Activated naive CD4-positive, alpha-beta T cell treated with anti-CD3 and anti-CD28 coated beads, Interleukin-2, amount 10 ng/mL, durations not matched to agents 7 days and 5 days (primary cell): ENCODE measurements around the gene PEX19.

Source experiments
- CTCF ChIA-PET: fragments of 350-600 bp; sonication (Branson Sonifier 250); formaldehyde crosslinking; loops from one replicate; lab custom pipeline; 2021; ENCODE audit warnings: antibody characterized with exemption; lab: Charles Lee
- DNase-seq: peaks from one replicate; pipeline ENCODE4 v3.0.0-alpha.2; 2020
- H3K27ac Mint-ChIP-seq: one replicate; pipeline ENCODE4 v1.8.0; 2021; ENCODE audit warnings: mild to moderate bottlenecking, moderate library complexity, mixed read lengths
- H3K27me3 Mint-ChIP-seq: one replicate; pipeline ENCODE4 v1.8.0; 2021; ENCODE audit warnings: mild to moderate bottlenecking, mixed read lengths
- H3K36me3 Mint-ChIP-seq: one replicate; pipeline ENCODE4 v1.8.0; 2021; ENCODE audit warnings: mixed read lengths
- H3K4me1 Mint-ChIP-seq: one replicate; pipeline ENCODE4 v1.8.0; 2021; ENCODE audit warnings: mixed read lengths
- H3K4me3 Mint-ChIP-seq: one replicate; pipeline ENCODE4 v1.8.0; 2021; ENCODE audit warnings: mild to moderate bottlenecking, moderate library complexity, mixed read lengths
- H3K9me3 Mint-ChIP-seq: one replicate; pipeline ENCODE4 v1.8.0; 2021; ENCODE audit warnings: mixed read lengths

The PEX19 gene

DNA sequence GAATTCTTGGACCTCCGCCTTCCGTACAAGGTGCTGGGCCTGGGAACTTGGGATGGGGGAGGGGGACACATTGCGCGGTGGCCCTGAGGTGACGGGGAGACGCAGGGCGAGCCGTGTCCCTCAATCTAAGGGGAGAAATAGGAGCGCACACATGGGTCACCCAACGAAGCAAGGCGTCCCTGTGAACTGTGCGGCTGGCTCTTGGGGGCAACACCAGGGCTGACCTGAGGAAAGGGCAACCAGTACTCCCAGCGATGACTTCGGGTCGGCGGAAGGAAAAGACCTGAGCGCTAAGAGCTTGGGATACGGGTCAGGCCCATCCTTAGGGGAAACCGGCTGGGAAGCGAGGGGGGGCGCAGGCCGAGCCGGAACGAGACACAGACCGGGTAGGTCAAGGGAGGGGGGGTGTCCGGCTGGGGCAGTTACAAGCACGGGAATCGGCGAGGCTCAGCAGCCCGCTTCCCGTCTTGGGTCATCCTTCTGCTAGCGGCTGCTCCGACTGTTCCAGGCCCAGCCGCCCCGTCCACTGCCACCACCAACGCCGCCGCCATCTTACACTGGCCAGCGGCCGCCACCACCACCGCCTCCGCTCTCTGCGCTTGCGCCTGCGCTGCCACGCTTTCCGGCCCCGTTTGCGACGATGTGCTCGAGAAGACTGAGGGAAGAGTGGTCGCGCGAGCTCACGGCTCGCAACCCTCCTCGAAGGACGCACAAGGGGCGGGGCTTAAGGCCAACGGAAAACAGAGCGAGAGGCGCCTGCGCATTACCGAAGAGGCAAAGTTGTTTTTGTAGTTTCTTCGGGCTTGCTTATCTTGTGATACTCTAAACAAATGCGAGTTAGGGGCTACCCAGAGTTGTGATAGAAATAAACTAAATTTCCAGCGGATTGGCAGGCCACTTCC, 22.8 kb downstream of the PEX19 start, which contains the start of gene DCAF8:
Gene DCAF8 (minus strand): TSS at position 657 of the 902 bp plus-strand sequence. CDS start 18,541 bp downstream, outside the sequence.
- peak within 1 kb of the TSS; percentile 99 for H3K27ac Mint-ChIP-seq
- peaks cover 19% of the 10 kb centered on the region for H3K36me3 Mint-ChIP-seq
- peaks cover 4% of the 10 kb centered on the region for H3K27me3 Mint-ChIP-seq
- H3K9me3 Mint-ChIP-seq = no peaks in the 10 kb centered on the region
- peak within 1 kb of the TSS; percentile 94 for H3K4me3 Mint-ChIP-seq
- DNase-seq = peak; percentile 99
- CTCF ChIA-PET = interaction anchor here (0.6 to 4.9 kb wide), 6 partner anchors 10 to 114 kb away, joined by 4 to 34 read pairs (median 16); partner anchors contain the start of gene PEX19
- peaks cover 39% of the 10 kb centered on the region for H3K4me1 Mint-ChIP-seq

DNA sequence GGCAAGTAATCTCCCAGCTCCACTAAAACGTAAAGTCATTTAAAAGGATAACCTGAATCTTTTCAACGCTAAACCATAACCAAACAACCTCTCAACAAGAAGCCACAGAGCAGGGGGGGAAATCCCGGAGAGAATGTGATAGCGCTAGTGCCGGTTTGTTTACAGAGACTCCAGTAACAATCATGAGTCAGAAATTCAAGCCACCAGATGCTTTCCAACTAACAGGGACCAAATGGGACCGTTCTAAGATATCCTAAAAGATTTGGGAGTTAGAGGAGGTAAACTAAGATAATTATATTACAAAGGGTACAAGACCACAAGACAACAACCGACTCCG, 23.4 kb downstream of the PEX19 start:
- peaks cover 41% of the 10 kb centered on the region for H3K4me1 Mint-ChIP-seq
- peak overlapping the region; percentile 99 for H3K27ac Mint-ChIP-seq
- DNase-seq = peak; percentile 79
- CTCF ChIA-PET = interaction anchor here (1.7 to 4.9 kb wide), 4 partner anchors 9 to 160 kb away, joined by 4 to 29 read pairs (median 16); partner anchors contain the start of gene PEX19
- H3K36me3 Mint-ChIP-seq = peaks cover 19% of the 10 kb centered on the region
- peak overlapping the region; percentile 94 for H3K4me3 Mint-ChIP-seq
- H3K9me3 Mint-ChIP-seq = no peaks in the 10 kb centered on the region
- peaks cover 2% of the 10 kb centered on the region for H3K27me3 Mint-ChIP-seq

DNA sequence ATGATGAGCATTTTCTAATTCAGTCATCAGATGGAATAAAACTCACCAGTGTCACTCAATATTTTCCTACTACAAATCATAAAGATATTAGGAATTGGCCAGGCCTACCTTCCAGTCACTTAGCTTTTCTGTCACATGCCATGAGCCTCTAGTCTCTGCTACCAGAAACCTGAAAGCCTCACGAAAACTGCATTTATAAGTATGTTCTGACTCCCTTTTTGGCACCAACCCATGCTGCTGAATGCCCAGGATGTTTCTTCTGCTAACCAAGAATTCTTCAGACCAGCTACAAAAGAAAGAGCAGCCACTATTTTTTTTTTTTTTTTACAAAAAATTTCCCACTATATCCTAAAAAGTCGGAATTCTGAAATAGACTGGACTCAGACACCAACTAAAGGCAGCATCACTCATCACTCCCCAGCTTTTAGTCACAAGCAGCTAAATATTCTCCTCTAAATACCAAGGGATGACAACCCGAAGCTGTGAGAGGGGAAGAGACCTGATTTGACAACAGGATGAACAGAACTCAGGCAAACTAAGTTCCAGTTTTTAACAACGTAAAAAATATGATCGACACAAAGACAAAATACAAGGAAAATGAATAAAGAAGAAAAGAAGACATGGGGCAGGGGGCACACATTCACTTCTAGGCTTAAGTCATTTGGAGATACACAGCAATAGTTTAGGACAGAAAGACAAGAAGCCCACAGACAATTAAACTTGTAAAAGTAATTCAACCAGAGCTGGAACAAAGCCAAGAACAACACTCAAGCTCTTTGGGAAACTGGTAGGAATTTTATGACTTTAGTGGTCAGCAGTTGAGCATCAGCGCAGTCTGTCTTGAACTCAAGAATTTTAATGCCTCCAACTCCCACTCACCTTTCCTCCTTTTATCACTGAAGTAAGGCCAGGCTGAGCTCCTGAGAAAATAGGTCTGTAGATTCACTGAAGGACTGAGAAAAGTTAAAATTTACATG, 24.2 kb downstream of the PEX19 start:
- no peak for DNase-seq
- Mint-ChIP-seq H3K27ac (peak overlapping the region; percentile 99), H3K36me3 (peaks cover 19% of the 10 kb centered on the region), H3K9me3 (no peaks in the 10 kb centered on the region), H3K4me3 (peak overlapping the region; percentile 94), H3K4me1 (peaks cover 41% of the 10 kb centered on the region), H3K27me3 (no peaks in the 10 kb centered on the region)
- CTCF ChIA-PET = interaction anchor here (0.8 to 4.9 kb wide), 4 partner anchors 8 to 159 kb away, joined by 3 to 29 read pairs (median 16); no protein-coding TSS in a partner anchor

DNA sequence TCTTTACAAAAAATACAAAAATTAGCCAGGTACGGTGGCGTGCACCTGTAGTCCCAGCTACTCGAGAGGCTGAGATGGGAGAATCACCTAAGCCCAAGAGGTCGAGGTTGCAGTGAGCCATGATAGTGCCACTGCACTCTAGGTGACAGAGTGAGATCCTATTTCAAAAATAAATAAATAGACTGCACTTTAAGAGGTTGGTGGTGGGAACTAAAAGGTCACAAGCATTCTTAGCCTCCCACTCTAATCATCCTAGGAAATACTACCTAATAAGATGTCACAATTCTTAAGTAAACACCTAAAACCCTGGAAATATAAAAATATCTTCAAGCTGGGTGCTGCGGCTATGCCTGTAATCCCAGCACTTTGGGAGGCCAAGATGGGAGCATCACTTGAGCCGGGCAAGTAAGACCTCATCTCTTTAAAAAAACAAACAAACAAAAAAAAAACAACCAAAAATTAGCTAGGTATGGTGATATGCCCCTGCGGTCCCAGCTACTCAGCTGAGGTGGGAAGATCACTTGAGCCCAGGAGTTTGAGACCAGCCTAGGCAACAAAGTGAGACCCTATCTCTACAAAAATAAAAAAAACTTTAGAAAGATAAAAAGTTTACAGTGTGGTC, 26.6 kb downstream of the PEX19 start:
- no peak overlapping the region for H3K27ac Mint-ChIP-seq

DNA sequence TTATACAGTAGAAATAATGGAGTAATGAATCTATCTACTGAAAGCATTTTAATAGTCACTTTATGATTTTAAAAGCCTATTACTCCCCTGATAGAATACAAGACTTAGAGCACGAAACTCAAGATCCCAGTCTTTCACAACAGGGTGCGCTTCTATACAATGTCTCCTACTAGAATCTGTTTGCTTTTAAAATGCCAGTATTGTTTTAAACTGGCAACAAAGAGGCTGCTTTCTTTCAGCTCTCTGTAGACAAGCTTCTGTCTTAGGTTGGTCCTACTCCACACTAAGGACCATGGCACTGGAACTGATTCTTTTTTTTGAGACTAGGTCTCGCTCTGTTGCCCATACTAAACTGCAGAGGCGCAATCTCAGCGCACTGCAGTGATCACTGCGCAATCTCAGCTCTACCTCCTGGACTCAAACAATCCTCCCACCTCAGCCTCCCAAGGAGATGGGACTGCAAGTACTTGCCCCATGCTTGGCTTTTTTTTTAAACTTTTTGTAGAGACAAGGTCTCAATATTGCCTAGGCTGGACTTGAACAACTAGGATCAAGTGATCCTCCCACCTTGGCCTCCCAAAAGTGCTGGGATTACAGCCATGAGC, 27.4 kb downstream of the PEX19 start:
- Mint-ChIP-seq H3K9me3 (no peaks in the 10 kb centered on the region), H3K4me3 (no peak overlapping the region), H3K27me3 (no peaks in the 10 kb centered on the region), H3K36me3 (peaks cover 29% of the 10 kb centered on the region), H3K4me1 (peaks cover 31% of the 10 kb centered on the region), H3K27ac (no peak overlapping the region)
- no peak for DNase-seq
- CTCF ChIA-PET = interaction anchor here (0.7 to 4.9 kb wide), 4 partner anchors 17 to 39 kb away, joined by 3 to 27 read pairs (median 3); no protein-coding TSS in a partner anchor

More for the DNA sequence above, 26.6 kb downstream of the PEX19 start:
- CTCF ChIA-PET = interaction anchor here (4.9 kb wide), 1 partner anchor 33 kb away, joined by 27 read pairs; no protein-coding TSS in a partner anchor
- Mint-ChIP-seq H3K36me3 (peaks cover 25% of the 10 kb centered on the region), H3K27me3 (no peaks in the 10 kb centered on the region), H3K4me3 (no peak overlapping the region), H3K4me1 (peaks cover 36% of the 10 kb centered on the region), H3K9me3 (no peaks in the 10 kb centered on the region)
- DNase-seq = no peak

DNA sequence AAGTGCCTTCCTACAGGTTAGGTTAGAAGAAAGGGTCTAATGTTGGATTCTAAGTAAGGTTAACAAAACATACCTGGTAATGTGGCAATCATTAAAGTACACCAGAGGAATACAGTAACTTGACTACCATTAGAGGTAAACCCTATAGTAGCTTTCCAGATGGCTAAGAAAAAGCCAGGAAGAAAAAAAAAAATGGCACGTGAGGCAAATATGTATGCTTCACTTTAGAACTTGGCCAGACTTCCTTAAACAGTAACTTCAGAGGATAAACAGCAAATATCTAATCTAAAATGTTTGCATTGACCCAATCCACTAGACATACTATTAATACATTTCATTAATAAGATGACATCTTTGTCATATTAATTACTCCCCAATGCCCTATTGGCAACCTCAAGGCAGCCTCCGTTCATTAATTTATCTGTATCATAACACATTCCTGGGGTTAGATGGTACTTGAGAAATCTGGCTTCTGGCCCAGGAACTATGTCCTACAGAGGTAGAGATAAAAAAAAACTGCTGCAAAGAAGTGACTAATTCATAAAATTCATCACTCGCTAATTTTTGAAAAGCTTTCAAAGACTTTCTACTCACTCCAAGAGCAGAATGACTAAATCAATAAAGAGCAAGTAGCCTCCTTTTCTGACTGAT, 28.4 kb downstream of the PEX19 start:
- no peak for DNase-seq
- Mint-ChIP-seq H3K4me3 (no peak overlapping the region), H3K9me3 (no peaks in the 10 kb centered on the region), H3K36me3 (peaks cover 32% of the 10 kb centered on the region), H3K27me3 (no peaks in the 10 kb centered on the region), H3K4me1 (peaks cover 34% of the 10 kb centered on the region), H3K27ac (peak overlapping the region; percentile 37)
- CTCF ChIA-PET = interaction anchor here (0.7 to 0.9 kb wide), 3 partner anchors 16 to 40 kb away, joined by 3 read pairs; no protein-coding TSS in a partner anchor

DNA sequence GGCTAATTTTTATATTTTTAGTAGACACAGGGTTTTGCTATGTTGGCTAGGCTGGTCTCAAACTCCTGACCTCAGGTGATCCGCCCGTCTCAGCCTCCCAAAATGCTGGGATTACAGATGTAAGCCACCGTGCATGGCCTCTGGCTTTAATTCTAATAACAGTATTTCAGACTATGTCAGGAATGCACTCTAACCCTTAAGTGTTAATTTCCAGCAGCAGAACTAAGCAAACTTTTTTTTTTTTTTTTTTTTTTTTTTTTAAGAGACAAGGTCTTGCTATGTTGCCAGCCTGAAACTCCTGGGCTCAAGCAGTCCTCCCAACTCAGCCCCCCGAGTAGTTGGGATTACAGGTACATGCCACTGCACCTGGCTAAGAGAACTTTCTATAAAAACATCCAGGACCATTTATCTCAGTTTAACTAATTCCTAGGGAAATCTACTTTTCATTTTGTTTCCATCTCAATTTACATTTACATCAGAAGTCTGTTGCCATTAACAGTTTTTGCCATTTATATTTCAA, 29.1 kb downstream of the PEX19 start:
- H3K27ac Mint-ChIP-seq = no peak overlapping the region
- H3K9me3 Mint-ChIP-seq = no peaks in the 10 kb centered on the region
- peaks cover 28% of the 10 kb centered on the region for H3K4me1 Mint-ChIP-seq
- no peak overlapping the region for H3K4me3 Mint-ChIP-seq
- no peak for DNase-seq
- no peaks in the 10 kb centered on the region for H3K27me3 Mint-ChIP-seq
- H3K36me3 Mint-ChIP-seq = peaks cover 29% of the 10 kb centered on the region
- CTCF ChIA-PET = interaction anchor here (1.0 to 1.3 kb wide), 2 partner anchors 35 to 155 kb away, joined by 3 to 7 read pairs; no protein-coding TSS in a partner anchor

DNA sequence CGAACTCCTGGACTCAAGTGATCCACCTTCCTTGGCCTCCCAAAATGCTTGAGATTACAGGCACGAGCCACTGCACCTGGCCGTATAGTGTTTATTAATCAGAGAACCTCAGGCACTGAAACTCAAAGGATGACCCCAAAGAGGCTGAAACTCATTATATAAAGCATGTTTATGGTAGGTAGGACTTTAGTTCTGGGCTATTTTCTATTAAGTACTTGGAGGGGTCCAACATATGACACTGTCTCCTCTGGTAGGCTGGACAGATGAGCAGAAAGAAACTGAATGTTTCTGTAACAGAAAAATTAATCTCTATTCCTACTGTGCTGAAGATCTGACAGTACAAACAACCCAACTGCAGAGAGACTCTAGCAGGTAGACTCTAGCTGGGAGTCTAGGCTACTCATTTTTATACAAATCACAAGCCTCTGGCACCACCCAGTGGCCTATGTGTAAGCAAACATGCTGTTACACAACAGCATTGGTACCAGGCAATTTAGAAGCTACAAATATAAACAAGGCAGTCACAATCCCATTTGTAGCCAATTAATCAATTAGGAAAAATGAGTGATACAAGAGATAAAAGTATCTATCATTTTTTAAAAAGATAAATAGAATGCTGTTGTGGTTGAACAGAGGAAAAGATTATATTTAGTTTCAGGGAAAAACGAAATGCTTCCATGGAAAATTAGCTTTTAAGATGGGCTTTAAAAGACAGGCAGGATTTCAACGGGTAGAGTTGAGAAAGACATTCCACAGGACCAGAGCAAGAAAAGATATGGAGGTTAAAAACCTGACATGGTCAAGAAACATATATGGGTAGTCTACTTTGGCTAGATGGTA, 33.0 kb downstream of the PEX19 start:
- Mint-ChIP-seq H3K27ac (no peak overlapping the region), H3K27me3 (no peaks in the 10 kb centered on the region), H3K4me3 (no peak overlapping the region), H3K9me3 (no peaks in the 10 kb centered on the region), H3K36me3 (peaks cover 16% of the 10 kb centered on the region), H3K4me1 (peaks cover 5% of the 10 kb centered on the region)
- CTCF ChIA-PET = interaction anchor here (0.6 to 4.7 kb wide), 46 partner anchors 10 to 245 kb away, joined by 3 to 39 read pairs (median 5); partner anchors contain the start of genes CASQ1, DCAF8, KCNJ9 and PEX19
- peak; percentile 74 for DNase-seq

DNA sequence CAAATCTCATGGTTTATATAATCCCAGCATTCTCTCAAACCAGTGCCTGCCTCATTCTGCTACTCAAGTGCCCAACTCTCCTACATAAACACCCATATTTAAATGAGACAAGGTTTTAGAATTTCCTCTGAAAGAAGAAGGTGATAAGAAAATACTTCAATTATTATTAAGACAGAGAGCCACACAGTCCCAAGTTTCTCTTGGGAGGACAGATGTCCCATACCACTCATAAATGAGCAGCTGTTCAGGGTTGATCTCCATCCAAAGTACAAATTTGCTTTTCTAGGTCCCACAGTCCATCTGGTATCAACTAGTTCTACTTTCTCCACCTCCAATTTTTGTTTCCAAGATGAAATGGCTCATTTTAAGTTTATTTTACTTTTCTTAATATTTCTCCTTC, 33.9 kb downstream of the PEX19 start:
- Mint-ChIP-seq H3K4me3 (no peak overlapping the region), H3K27me3 (no peaks in the 10 kb centered on the region), H3K27ac (no peak overlapping the region), H3K4me1 (peaks cover 3% of the 10 kb centered on the region), H3K36me3 (peaks cover 16% of the 10 kb centered on the region), H3K9me3 (no peaks in the 10 kb centered on the region)
- DNase-seq = no peak
- CTCF ChIA-PET = interaction anchor here (0.9 to 4.7 kb wide), 12 partner anchors 9 to 165 kb away, joined by 3 to 39 read pairs (median 14); partner anchors contain the start of genes CASQ1 and PEX19

DNA sequence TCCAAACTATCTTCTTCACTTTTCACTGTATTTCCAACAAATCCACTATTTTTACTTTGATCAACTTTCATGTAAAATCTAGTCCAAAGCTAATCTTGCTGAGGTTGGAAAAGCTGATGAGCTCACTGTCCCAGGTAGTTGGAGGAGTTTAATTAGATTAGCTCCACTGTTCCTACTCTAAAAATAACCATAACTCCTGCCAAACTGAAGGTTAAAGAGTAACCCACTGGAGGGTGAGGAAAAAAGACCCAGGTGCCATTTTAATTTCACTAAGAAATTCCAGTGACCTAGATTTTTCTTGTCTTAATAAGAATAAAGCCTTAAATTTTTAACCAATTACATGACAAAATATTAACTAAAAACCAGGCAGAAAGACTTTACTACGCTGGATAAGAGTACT, 37.9 kb downstream of the PEX19 start:
- peaks cover 3% of the 10 kb centered on the region for H3K4me1 Mint-ChIP-seq
- CTCF ChIA-PET = interaction anchor here (0.9 to 1.7 kb wide), 2 partner anchors 54 to 146 kb away, joined by 4 read pairs; no protein-coding TSS in a partner anchor
- H3K4me3 Mint-ChIP-seq = no peak overlapping the region
- no peaks in the 10 kb centered on the region for H3K27me3 Mint-ChIP-seq
- H3K36me3 Mint-ChIP-seq = peaks cover 10% of the 10 kb centered on the region
- DNase-seq = no peak
- no peaks in the 10 kb centered on the region for H3K9me3 Mint-ChIP-seq
- no peak overlapping the region for H3K27ac Mint-ChIP-seq

DNA sequence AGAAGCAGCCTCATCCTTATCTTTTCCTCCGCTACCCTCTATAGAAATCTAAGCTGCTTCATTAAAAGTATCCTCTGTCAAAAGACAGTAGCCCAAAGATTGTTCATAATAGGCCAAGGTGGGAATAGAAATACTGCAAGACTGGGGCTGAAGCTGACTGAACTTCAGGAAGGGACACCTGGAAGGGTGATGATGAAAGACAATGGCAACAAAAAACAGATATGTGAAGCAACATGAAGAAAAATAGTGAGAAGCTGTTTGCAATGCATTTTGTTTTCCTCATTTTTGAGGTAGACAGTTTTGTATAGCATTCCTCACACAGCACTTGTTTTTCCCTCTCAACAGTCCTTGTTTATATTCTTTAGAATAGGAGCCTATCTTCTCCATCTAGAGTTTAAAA, 39.5 kb downstream of the PEX19 start:
- no peak for DNase-seq
- peak overlapping the region; percentile 59 for H3K27ac Mint-ChIP-seq
- no peaks in the 10 kb centered on the region for H3K9me3 Mint-ChIP-seq
- peaks cover 11% of the 10 kb centered on the region for H3K36me3 Mint-ChIP-seq
- CTCF ChIA-PET = interaction anchor here (1.3 to 1.7 kb wide), 2 partner anchors 49 to 144 kb away, joined by 3 to 4 read pairs; no protein-coding TSS in a partner anchor
- no peaks in the 10 kb centered on the region for H3K4me1 Mint-ChIP-seq
- no peak overlapping the region for H3K4me3 Mint-ChIP-seq
- H3K27me3 Mint-ChIP-seq = no peaks in the 10 kb centered on the region
